T47D (cell line): ENCODE data around the gene MOV10L1.
"Not testable (repeated sequence)": the region's sequence is repeated elsewhere in the genome, so short reads cannot be mapped to it uniquely, and the experiment has no call there.

ENCODE experiments used
- DNase-seq, 2 experiments: peaks; one replicate each; pipeline versions ENCODE4 v3.0.0 to v3.0.0-alpha.2; 2011 to 2012; ENCODE audit warnings: low read depth in 1 of 2, low spot score in 1 of 2
- JUND ChIP-seq: IDR thresholded peaks from 2 replicates; pipeline ENCODE4 v1.6.1; 2012; ENCODE audit warnings: low read depth
- in situ Hi-C: cut with HindIII; loops from 2 replicates; pipeline ENCODE4 v1.10.0; 2016; ENCODE audit warnings: low sequenced_read_pairs, low pct_unique_long_range_greater_than_20kb

The MOV10L1 gene

GRCh38 chr22:50085211-50085972 is 4.4 kb upstream of the MOV10L1 start, which contains the start of gene MLC1:
MLC1 (minus strand) TSS chr22:50085426; CDS start chr22:50084902, 524 bp downstream.
- in situ Hi-C loops: no loop called here
- TF ChIP-seq JUND: no peak
- DNase-seq: no peak

DNA sequence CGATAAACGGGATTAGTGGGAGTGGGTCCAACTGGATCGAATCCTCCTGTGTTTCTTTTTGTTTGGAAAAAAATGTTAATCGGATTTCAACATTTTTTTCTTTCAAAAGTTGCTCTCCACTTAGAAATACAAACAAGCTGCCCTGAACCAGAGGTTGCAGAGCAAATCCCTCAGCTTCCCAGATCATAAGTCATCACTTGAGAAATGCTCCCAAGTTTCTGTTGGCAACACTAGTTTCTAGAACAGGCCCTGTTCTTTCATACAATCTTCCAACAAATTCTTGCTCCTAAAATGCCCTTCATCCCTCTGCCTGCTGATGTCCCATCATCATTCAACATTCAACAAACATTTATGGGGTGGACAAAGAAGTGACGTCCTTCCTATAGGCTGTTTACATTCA is 3.3 kb upstream of the MOV10L1 start:
- no peak for TF ChIP-seq JUND
- in situ Hi-C loops: no loop called here
- DNase-seq: no peak

- in situ Hi-C loops, DNase-seq: not testable (repeated sequence)
Measured at GRCh38 chr22:50086975-50087374, 2.8 kb upstream of the MOV10L1 start.

GRCh38 chr22:50087646-50088045 is 2.2 kb upstream of the MOV10L1 start:
- DNase-seq: no peak
- in situ Hi-C loops: no loop called here
- no peak for TF ChIP-seq JUND

DNA sequence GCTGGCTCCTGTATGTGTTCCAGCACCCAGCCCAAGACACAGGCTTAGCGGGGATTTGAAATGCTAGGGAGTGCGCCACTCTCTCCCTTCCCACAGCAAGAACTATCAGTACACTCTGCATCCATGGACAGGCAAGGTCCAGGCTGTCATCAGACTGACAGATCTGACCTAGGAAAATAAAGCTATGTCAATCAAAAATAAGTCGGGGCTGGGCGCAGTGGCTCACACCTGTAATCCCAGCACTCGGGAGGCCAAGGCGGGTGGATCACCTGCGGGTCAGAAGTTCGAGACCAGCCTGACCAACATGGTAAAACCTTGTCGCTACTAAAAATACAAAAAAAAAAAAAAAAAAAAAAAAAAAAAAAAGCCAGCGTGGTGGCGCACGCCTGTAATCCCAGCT is 1.7 kb upstream of the MOV10L1 start:
- in situ Hi-C loops: no loop called here
- DNase-seq: no peak
- no peak for TF ChIP-seq JUND

DNA sequence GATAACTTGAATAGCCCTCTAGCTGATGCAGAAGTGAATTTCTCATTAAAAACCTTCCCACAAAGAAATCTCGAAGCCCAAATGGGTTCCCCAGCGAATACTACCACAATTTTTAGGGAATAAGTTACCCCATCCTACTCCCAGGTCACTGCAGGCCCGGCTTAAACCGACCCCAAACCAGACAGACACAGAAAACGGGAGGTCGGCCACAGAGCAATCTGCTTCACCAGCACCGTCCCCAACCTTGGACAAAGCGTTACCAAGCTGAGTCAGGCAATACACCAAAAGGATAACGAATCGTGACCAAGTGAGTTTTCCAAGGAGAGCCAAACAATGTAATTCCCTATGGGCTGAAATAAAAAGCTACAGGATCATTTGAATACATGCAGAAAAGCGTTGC is 575 bp upstream of the MOV10L1 start:
- TF ChIP-seq JUND: no peak
- in situ Hi-C loops: no loop called here
- no peak for DNase-seq

DNA sequence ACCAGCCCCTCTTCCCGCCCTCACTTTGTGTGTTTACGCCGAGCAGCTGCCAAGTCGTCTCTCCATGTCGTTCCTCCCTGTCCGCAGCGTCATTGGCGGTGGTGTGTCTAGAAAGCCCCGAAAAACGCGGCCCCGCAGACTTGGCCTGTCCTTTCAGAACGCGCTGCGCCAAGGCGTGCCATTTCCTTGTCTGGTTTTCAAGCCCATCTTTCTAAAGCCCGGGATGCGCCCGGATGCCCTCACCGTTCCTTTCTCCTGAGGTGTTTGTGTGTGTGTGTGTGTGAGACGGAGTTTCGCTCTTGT is 557 bp downstream of the MOV10L1 start:
- no peak for DNase-seq
- TF ChIP-seq JUND: no peak
- in situ Hi-C loops: no loop called here

DNA sequence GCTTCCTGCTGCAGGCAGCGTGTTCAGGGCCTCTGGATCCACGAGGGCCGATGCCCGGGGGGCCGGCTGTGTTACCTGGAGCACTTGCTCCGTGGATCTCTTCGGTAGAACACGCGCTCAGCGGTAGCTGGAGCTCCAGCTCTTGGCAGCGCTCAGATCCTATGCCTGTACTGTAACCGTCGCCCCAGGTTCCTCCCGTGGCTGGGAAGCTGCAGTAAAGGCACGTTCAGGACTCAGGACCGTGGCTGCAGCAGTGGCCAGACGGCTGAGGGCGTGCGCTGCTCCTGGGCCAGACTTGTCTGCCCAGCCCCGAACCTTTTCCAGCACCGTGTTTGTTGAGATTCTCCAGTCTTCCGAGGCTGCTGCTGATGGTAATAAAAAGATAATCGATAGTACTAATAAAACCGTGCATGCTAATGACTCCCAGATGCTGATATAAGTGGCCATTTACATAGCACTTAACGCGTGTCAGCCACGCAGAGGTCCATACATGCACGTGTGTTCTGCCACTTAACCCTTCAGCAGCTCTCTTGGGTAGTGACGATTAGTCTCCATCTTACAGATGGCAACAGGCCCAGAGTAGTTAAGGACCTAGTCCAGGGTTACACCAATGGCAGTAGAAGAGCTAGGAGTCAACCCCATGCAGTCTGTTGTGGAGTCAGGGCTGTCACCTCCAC is 1.4 kb downstream of the MOV10L1 start:
- no peak for TF ChIP-seq JUND
- no peak for DNase-seq
- in situ Hi-C loops: no loop called here

DNA sequence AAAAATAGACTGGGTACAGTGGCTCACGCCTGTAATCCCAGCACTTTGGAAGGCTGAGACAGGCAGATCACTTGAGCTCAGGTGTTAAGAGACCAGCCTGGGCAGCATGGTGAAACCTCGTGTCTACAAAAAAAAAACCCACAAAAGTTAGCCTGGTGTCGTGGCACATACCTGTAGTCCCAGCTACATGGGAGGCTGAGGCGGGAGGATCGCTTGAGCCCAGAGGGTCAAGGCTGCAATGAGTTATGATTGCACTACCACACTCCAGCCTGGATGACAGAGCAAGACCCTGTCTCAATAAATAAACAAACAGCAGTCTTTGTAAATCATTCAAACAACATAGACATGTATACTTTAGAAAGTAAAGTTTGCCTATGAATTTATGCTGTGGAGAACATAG is 2.5 kb downstream of the MOV10L1 start:
- no peak for TF ChIP-seq JUND
- in situ Hi-C loops: no loop called here
- DNase-seq: no peak

GRCh38 chr22:50098052-50098451 is 8.2 kb downstream of the MOV10L1 start:
- no peak for DNase-seq
- no peak for TF ChIP-seq JUND
- in situ Hi-C loops: no loop called here

GRCh38 chr22:50101870-50102565 is 12.2 kb downstream of the MOV10L1 start:
- DNase-seq: no peak
- no peak for TF ChIP-seq JUND
- in situ Hi-C loops: no loop called here

GRCh38 chr22:50102946-50103345 is 13.1 kb downstream of the MOV10L1 start:
- DNase-seq: peak in 1 of 2 experiments; percentile 10
- no peak for TF ChIP-seq JUND
- in situ Hi-C loops: no loop called here

DNA sequence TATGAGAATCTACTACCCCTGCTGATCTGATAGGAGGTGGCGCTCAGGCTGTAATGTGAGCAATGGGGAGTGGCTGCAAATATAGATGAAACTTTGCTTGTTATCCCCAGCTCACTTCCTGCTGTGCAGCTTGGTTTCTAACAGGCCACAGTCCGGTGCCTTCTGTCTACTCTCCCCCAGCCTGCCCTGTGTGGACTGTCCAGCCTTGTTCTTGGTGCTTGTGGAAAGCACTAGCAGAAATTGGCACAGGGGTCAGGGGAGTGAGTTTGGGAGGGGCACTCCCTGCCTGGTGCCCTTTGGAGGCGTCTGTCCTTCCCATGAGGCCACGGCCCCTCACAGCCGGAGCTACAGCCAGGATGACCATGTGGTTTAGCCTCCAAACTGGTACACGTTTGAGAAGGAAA is 14.3 kb downstream of the MOV10L1 start:
- in situ Hi-C loops: no loop called here
- no peak for TF ChIP-seq JUND
- no peak for DNase-seq
